Activated CD4-positive, alpha-beta T cell treated with anti-CD3 and anti-CD28 coated beads, Interleukin-2, amount 10 ng/mL, durations not matched to agents 24 days and 14 days (primary cell): ENCODE measurements around the gene ZNF804A. TPM values are rescaled to one million over a fixed set of nuclear protein-coding genes. Genes with fewer than 3 reads are reported as not detected.

Experiments used
- DNase-seq: peaks from one replicate; pipeline ENCODE4 v3.0.0; 2022
- H3K27ac Mint-ChIP-seq: one replicate; pipeline ENCODE4 v1.8.0; 2022; ENCODE audit warnings: mild to moderate bottlenecking, mixed read lengths
- H3K27me3 Mint-ChIP-seq: one replicate; pipeline ENCODE4 v1.8.0; 2022; ENCODE audit warnings: mixed read lengths
- H3K36me3 Mint-ChIP-seq: one replicate; pipeline ENCODE4 v1.8.0; 2022; ENCODE audit warnings: low read depth, mild to moderate bottlenecking, mixed read lengths
- H3K4me1 Mint-ChIP-seq: one replicate; pipeline ENCODE4 v1.8.0; 2021; ENCODE audit warnings: mixed read lengths
- H3K4me3 Mint-ChIP-seq: one replicate; pipeline ENCODE4 v1.8.0; 2022; ENCODE audit warnings: mild to moderate bottlenecking, moderate library complexity, mixed read lengths
- H3K9me3 Mint-ChIP-seq: one replicate; pipeline ENCODE4 v1.8.0; 2021; ENCODE audit warnings: mixed read lengths
- intact Hi-C: fragments of 100-400 bp; cut with micrococcal nuclease; formaldehyde crosslinking; loops from one replicate; pipeline ENCODE4 v1.15.1; 2023
- total RNA-seq: library from RNA; stranded (reverse); gene quantifications from 2 replicates; pipeline ENCODE4 v1.2.3, GENCODE V29; 2022

ZNF804A gene
- total RNA-seq, 1 donor from 2014 or later, result not detected

DNA sequence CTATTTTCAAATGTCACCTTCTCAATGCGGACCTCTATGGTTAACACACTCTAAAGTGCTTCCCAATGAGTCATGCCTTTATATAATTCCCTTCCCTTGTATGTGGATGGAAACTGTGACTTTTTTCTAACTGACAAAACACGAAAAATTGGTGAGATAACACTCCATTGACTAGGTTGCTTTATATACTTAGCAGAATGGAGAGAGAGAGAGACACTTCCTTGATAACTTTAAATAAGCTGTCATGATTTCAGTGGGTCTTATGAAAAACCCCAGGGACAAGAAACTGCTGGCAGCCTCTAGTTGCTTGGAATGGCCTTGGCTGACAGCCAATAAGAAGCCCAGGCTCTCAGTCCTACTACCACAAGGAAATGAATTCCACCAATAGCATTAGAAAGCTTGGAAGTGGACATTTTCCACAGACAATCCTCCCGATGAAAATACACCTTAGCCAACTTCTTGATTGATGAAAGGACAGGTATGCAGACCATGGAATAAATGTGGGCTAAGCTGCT is 322.2 kb downstream of the ZNF804A start:
- Mint-ChIP-seq H3K4me1 (no peaks in the 10 kb centered on the region), H3K27ac (no peak overlapping the region), H3K27me3 (no peaks in the 10 kb centered on the region), H3K4me3 (no peak overlapping the region), H3K36me3 (no peaks in the 10 kb centered on the region), H3K9me3 (no peaks in the 10 kb centered on the region)
- no peak for DNase-seq
- intact Hi-C loops, result no loop called here

DNA sequence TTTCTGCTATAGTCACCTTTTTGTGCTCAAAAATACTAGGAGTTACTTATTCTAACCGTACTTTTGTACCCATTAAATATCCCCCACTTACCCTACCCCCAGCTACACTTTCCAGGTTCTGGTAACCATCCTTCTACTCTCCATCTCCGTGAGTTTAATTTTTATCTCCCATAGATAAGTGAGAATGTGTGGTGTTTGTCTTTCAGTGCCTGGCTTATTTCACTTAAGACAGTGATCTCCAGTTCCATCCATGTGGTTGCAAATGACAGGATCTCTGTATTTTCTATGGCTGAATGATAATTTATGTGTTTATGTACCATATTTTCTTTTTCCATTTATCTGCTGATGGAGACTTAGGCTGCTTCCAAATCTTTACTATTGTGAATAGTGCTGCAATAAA is 323.3 kb downstream of the ZNF804A start:
- no peak overlapping the region for H3K27ac Mint-ChIP-seq
- no peaks in the 10 kb centered on the region for H3K27me3 Mint-ChIP-seq
- no peak overlapping the region for H3K4me3 Mint-ChIP-seq
- intact Hi-C loops, result no loop called here
- DNase-seq, result no peak
- H3K4me1 Mint-ChIP-seq, result no peaks in the 10 kb centered on the region
- H3K36me3 Mint-ChIP-seq, result no peaks in the 10 kb centered on the region
- H3K9me3 Mint-ChIP-seq, result peaks cover 3% of the 10 kb centered on the region

DNA sequence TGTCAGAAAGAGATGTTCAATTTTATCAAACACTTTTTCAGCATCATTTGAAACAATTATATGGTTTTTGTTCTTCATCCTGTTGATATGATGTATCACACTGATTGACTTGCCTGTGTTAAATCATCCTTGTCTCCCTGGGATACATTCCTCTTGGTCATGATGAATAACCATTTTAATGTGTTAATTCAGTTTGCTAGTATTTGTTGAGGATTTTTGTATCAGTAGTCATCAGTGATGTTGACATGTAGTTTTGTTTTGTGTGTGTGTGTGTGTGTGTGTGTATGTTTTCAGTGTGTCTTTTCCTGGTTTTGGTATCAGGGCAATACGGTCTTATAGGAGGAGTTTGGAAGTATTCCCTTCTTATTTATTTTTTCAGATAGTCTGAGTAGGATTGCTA is 325.4 kb downstream of the ZNF804A start:
- H3K27ac Mint-ChIP-seq, result no peak overlapping the region
- H3K4me1 Mint-ChIP-seq, result no peaks in the 10 kb centered on the region
- intact Hi-C loops, result no loop called here
- no peaks in the 10 kb centered on the region for H3K27me3 Mint-ChIP-seq
- H3K9me3 Mint-ChIP-seq, result peaks cover 10% of the 10 kb centered on the region
- DNase-seq, result no peak
- no peak overlapping the region for H3K4me3 Mint-ChIP-seq
- H3K36me3 Mint-ChIP-seq, result no peaks in the 10 kb centered on the region

GRCh38 chr2:184927040-184927439 is 328.7 kb downstream of the ZNF804A start:
- Mint-ChIP-seq H3K9me3 (peaks cover 10% of the 10 kb centered on the region), H3K4me3 (no peak overlapping the region), H3K4me1 (no peaks in the 10 kb centered on the region), H3K27ac (no peak overlapping the region), H3K36me3 (no peaks in the 10 kb centered on the region), H3K27me3 (no peaks in the 10 kb centered on the region)
- DNase-seq, result no peak
- intact Hi-C loops, result no loop called here

DNA sequence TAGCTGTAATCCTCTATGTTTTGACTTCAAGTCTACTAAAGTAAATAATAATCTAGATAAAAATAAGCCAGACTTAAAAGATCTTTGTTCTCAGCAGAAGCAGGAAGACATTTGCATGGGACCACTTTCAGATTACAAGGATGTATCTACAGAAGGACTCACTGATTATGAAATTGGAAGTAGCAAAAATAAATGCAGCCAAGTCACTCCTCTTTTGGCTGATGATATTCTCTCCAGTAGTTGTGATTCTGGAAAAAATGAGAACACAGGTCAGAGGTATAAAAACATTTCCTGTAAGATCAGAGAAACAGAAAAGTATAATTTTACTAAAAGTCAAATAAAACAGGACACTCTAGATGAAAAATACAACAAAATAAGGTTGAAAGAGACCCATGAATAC is 338.4 kb downstream of the ZNF804A start:
- Mint-ChIP-seq H3K27me3 (no peaks in the 10 kb centered on the region), H3K9me3 (peaks cover 9% of the 10 kb centered on the region), H3K36me3 (no peaks in the 10 kb centered on the region), H3K4me1 (no peaks in the 10 kb centered on the region), H3K4me3 (no peak overlapping the region), H3K27ac (no peak overlapping the region)
- no peak for DNase-seq
- intact Hi-C loops, result no loop called here

DNA sequence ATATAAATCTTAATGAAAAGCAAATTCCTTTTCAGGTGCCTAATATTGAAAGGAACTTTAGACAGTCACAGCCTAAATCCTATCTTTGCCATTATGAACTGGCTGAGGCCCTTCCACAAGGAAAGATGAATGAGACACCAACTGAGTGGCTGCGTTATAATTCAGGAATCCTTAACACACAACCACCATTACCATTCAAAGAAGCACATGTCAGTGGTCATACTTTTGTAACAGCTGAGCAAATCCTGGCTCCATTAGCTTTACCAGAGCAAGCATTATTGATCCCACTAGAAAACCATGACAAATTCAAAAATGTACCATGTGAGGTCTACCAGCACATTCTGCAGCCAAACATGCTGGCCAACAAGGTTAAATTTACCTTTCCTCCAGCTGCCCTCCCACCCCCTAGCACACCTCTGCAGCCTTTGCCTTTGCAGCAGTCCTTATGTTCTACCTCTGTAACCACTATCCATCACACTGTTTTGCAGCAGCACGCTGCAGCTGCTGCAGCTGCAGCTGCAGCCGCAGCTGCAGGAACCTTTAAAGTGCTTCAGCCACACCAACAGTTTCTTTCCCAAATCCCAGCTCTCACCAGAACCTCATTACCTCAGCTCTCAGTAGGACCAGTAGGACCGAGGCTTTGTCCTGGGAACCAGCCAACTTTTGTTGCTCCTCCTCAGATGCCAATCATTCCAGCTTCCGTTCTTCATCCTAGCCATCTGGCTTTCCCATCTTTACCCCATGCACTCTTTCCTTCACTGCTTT is 340.1 kb downstream of the ZNF804A start:
- H3K36me3 Mint-ChIP-seq, result no peaks in the 10 kb centered on the region
- no peaks in the 10 kb centered on the region for H3K27me3 Mint-ChIP-seq
- intact Hi-C loops, result no loop called here
- no peak overlapping the region for H3K27ac Mint-ChIP-seq
- DNase-seq, result no peak
- H3K9me3 Mint-ChIP-seq, result peaks cover 14% of the 10 kb centered on the region
- H3K4me1 Mint-ChIP-seq, result no peaks in the 10 kb centered on the region
- no peak overlapping the region for H3K4me3 Mint-ChIP-seq

DNA sequence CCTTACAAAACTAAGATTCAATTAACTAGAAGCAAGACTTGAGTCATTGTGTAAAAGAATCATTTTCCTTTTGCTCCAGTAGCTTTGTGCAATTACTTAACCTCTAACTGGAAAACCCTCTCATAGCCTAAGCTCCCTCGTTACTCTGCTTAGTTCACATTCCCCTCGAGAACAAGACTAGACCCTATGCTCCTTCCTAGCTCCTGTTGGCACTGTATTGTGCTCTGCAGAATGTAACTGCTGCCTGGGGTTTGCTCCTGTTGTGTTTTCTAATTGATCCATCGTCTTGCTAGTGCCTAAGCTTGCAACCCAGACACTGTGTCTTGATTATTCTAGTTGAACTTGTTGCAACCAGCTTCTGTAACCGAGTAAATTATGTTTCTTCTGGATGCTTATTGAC is 347.0 kb downstream of the ZNF804A start:
- no peaks in the 10 kb centered on the region for H3K36me3 Mint-ChIP-seq
- intact Hi-C loops, result no loop called here
- no peaks in the 10 kb centered on the region for H3K27me3 Mint-ChIP-seq
- no peaks in the 10 kb centered on the region for H3K4me1 Mint-ChIP-seq
- no peak overlapping the region for H3K27ac Mint-ChIP-seq
- DNase-seq, result no peak
- H3K4me3 Mint-ChIP-seq, result no peak overlapping the region
- H3K9me3 Mint-ChIP-seq, result peaks cover 9% of the 10 kb centered on the region

DNA sequence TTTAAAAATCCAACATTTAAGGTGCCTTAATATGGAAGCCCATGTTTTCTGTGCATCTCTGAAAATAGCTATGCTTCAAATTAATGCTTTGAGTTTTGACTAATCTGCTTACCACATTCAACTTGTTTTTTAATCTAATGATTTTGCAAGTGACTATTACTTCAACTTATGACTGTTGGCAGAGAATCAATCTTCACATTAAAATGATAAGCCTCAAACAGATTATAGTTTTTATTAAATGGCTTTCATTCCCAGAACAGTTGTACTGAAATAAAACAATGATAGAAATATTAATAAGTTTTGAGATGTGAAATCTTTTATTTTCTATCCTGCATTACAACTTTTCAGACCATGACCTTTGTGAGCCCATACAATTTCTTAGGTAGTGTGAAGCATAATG is 347.5 kb downstream of the ZNF804A start:
- Mint-ChIP-seq H3K27ac (no peak overlapping the region), H3K27me3 (no peaks in the 10 kb centered on the region), H3K4me1 (no peaks in the 10 kb centered on the region), H3K36me3 (no peaks in the 10 kb centered on the region), H3K9me3 (peaks cover 9% of the 10 kb centered on the region), H3K4me3 (no peak overlapping the region)
- DNase-seq, result no peak
- intact Hi-C loops, result no loop called here

DNA sequence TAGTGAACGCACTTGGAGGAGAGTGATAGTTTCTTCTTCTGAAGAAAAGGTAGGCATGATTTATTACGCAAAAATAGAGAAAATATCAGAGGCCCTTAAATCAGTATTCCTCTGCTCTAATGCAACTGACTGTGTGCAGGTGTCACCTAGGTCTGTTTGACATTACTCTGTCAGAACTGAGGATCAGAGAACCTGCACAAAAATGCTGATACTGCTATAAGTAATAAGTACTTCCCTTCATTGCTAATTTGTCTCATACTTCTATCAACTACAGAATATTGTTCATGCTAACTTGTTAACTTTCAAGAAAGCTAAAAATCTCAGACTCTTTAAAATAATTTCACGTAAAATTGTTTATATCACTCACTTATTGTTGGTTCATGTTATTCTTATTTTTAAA is 358.5 kb downstream of the ZNF804A start:
- intact Hi-C loops, result no loop called here

DNA sequence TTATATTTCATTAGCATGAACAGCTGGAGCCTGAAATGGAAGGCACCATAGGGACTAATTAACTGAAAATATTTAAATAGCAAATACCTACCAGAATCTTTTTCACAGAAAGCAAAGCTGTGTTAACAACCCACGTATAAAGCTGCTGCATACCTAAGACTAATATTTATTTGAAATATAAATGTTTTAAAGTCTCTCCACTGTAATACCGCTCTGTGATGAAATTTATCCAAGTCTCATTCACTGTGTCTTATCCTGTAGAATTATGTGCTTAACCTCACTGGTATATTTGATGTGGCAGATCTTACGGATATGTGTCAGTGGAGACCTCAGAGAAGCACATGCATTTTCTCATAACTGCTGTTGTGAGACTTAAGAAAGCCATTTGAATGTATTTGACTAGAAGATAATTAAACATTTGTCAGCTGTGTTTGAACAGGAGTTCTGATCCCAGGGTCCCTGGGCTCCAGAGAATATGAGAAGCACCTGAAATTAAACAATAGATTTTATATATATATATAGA is 373.3 kb downstream of the ZNF804A start:
- no peak overlapping the region for H3K27ac Mint-ChIP-seq
- no peak overlapping the region for H3K4me3 Mint-ChIP-seq
- no peaks in the 10 kb centered on the region for H3K9me3 Mint-ChIP-seq
- no peaks in the 10 kb centered on the region for H3K4me1 Mint-ChIP-seq
- DNase-seq, result no peak
- no peaks in the 10 kb centered on the region for H3K27me3 Mint-ChIP-seq
- no peaks in the 10 kb centered on the region for H3K36me3 Mint-ChIP-seq
- intact Hi-C loops, result no loop called here

More for the DNA sequence above, 358.5 kb downstream of the ZNF804A start:
- H3K36me3 Mint-ChIP-seq, result no peaks in the 10 kb centered on the region
- no peaks in the 10 kb centered on the region for H3K9me3 Mint-ChIP-seq
- H3K4me3 Mint-ChIP-seq, result no peak overlapping the region
- H3K27me3 Mint-ChIP-seq, result no peaks in the 10 kb centered on the region
- no peak overlapping the region for H3K27ac Mint-ChIP-seq
- no peak for DNase-seq
- no peaks in the 10 kb centered on the region for H3K4me1 Mint-ChIP-seq
